22Rv1 (cell line): ENCODE results near the gene KCNQ2.

ENCODE experiments used
- H3K27ac ChIP-seq: fragments of 450-650 bp; 2 replicates; pipeline ENCODE4 v1.5.1; 2017
- CTCF ChIP-seq: fragments of 450-650 bp; IDR thresholded peaks from 2 replicates; pipeline ENCODE4 v1.5.1; 2017; ENCODE audit warnings: mild to moderate bottlenecking
- ZFX ChIP-seq: fragments of 450-650 bp; IDR thresholded peaks from 2 replicates; pipeline ENCODE4 v1.6.1; 2017; ENCODE audit warnings: antibody characterized with exemption, borderline replicate concordance

KCNQ2 gene

DNA sequence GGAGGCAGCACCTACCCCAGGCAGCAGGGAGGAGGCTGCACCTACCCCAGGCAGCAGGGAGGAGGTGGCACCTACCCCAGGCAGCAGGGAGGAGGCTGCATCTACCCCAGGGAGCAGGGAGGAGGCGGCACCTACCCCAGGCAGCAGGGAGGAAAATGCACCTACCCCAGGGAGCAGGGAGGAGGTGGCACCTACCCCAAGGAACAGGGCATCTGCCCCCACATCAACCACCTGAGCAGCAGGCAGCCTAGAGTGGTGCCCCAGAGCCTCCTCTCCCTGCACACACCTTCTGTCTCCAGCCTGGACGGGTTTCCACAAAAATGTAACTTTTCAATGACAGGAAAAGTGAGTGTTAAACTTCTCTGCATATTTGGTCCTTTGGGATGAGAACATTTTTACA lies 10.2 kb downstream of the KCNQ2 start:
- TF ChIP-seq ZFX (no peak), CTCF (no peak)
- no peak overlapping the region for H3K27ac ChIP-seq

- TF ChIP-seq ZFX = no peak
- no peak overlapping the region for H3K27ac ChIP-seq
These were observed 11.2 kb downstream of the KCNQ2 start for GRCh38 chr20:63461104-63461763.

DNA sequence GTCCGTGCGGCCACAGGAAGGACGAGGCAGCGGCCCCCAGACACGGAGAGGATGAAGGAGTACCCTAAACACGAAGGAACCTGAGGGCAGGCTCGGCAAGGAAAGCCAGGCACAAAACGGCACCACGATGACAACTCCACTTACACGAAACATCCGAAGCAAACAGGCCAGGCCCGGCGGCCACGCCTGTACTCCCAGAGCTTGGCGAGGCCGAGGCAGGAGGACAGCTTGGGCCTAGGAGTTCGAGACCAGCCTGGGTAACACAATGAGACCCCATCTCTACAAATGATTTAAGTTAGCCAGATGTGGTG lies 13.4 kb downstream of the KCNQ2 start:
- H3K27ac ChIP-seq = no peak overlapping the region
- TF ChIP-seq CTCF = no peak
- TF ChIP-seq ZFX = no peak

DNA sequence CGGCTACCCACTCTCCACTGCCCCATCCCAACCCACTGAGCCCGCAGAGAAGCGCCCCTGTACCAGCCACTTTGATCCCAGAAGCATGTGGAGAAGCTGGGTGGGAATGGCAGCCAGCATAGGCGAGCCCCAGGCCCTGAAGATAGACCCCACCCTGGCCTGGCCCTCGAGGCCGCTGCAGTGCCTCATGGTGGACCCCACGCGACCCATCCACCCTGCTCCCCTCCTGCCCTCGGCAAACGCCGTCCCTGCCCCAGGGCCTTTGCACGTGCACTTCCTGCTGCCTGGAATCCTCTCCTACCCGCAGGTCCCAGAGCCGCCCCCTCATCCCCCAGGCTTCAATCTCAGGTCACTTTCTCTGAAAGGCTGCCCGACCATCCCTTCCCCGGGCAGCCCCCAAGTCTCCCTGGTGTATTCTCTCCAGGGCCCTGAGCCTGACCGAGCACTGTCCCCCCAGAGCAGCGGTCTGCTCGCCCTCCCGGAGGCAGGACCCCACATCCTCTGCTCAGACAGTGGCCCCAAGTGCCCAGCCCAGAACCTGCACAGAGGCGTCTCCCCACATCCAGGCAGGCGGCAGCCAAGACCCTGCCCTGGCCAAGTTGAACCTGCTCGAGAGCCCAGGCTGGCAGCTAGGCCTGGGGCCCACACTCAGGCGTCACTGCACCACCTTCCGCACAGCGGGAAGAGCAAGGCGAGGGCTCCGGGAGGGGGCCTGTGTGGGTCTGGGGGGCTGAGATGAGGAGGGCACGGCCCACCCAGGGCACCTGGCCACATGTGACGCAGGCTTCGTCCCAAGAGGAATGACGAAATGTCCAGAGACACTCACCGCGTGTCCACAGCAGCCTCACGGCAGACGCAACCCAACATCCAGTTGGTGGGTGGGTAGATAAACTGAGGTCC lies 14.0 kb downstream of the KCNQ2 start:
- TF ChIP-seq ZFX = no peak
- no peak for TF ChIP-seq CTCF
- H3K27ac ChIP-seq = no peak overlapping the region

DNA sequence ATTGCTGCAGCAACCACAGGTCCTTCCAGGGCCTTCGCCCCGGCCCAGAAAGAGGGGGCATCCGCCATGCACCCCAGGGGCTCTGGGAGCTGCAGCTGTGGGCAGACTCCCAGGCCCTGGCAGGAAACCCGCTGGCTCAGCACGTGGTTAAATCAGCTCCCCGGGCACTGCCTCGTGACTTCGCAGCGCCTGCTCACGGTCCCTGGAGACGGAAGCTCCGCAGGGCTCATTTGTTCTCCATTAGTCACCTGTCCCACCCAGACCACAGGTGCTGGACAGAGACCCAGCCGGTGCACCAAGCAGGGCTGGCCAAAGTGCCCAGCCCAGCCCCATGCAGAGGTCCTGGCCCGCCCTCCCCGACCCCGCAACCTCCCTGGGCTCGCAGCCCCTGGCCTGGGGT lies 14.7 kb downstream of the KCNQ2 start:
- H3K27ac ChIP-seq = no peak overlapping the region
- TF ChIP-seq CTCF = no peak
- TF ChIP-seq ZFX = no peak

DNA sequence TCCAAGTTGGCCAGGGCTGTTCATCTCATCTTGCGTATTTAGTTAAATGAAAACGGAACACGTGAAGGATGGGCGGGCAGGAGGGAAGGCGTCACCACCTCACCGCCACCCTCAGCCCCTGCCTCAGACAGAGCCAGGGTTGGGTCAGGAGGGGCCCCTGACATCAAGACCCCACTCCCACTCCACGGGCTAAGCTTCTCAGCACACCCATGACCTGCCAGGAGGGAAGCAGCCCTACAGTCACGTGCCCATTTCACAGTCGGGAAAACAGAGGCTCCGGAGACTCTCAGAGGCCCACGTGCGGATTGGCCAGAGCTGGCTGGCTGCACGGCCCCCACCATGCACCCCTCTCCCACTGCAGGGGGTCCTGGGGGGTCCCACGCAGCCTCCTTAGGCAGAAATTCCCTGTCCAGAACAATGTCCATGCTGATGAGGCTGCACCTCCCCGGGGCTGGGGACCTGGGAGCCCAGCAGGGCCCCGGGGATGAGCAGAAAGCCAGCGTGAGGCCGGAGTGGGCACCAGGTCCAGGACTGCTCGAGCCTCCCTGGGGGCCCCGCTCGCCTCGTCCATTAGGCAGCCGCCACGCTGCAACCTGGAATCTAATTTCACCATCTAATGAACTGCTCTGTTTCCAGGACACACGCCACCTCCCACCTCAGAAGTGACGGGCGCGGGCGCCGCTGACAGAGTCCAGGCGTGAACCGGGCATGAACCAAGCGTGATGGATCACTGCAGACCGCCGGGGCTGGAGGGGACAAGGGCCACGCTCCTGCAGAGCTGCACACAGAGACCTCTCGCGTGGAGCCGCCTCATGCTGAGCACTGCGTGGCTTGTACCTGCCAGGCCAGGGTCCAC lies 15.8 kb downstream of the KCNQ2 start:
- TF ChIP-seq ZFX (no peak), CTCF (no peak)
- H3K27ac ChIP-seq = no peak overlapping the region

- H3K27ac ChIP-seq = no peak overlapping the region
- TF ChIP-seq ZFX (no peak), CTCF (no peak)
These were observed 16.9 kb downstream of the KCNQ2 start for GRCh38 chr20:63455568-63455859.
